ENCODE results near the gene DROSHA.

GRCh38 chr5:31443572-31443971, 88.3 kb downstream of the DROSHA start:
- no peak for TF ChIP-seq CTCF (conservative IDR thresholded peaks at IDR 0.05 in 1 of 2, IDR thresholded peaks at IDR 0.05 in 1 of 2; ENCODE audit: extremely low read depth in 1 of 2, insufficient read depth in 1 of 2, low read depth in 1 of 2, low read length in 2 of 2)
- TF ChIP-seq EZH2 (IDR thresholded peaks at IDR 0.05; ENCODE audit: borderline replicate concordance, low read length) = no peak
